ENCODE data around the gene OR2T8.
"Not testable (repeated sequence)": the region's sequence is repeated elsewhere in the genome, so short reads cannot be mapped to it uniquely, and the experiment has no call there.

The OR2T8 gene

DNA sequence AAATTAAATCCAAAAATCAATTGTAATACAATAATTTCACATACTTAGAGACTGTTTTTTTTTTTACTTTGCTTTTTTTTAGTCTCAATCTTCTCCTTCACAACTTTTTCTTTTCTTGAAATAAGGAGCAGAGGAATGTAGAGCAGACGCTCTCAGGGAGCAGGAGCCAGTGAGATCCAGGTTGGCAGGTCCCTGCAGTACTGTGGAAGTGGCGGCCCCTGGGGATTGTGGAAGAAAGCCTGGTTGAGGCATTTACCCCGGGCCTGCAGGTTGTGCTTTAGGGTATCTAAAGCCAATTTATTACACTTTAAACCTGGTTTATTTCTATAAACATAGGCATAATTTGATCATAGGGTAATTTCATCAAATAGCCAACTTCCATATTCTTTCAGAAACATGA, 3.9 kb downstream of the OR2T8 start:
- in situ Hi-C loops (cut with MboI; ENCODE audit: low pct_unique_long_range_greater_than_20kb, low sequenced_read_pairs, unreplicated experiment): no loop called here
- no peak for TF ChIP-seq CTCF (IDR thresholded peaks at IDR 0.05; ENCODE audit: extremely low read depth, insufficient read depth, missing control alignments)
- no peak for DNase-seq (ENCODE audit: low spot score)

GRCh38 chr1:247924868-247925267, 4.8 kb downstream of the OR2T8 start, which contains the start of gene OR2AJ1:
OR2AJ1 (plus strand) TSS chr1:247924889; CDS start chr1:247933769, 8,880 bp downstream.
- TF ChIP-seq CTCF (IDR thresholded peaks at IDR 0.05; ENCODE audit: extremely low read depth, insufficient read depth, missing control alignments): no peak
- in situ Hi-C loops (cut with MboI; ENCODE audit: low pct_unique_long_range_greater_than_20kb, low sequenced_read_pairs, unreplicated experiment): no loop called here
- no peak for DNase-seq (ENCODE audit: low spot score)

- DNase-seq (ENCODE audit: low spot score): no peak
- in situ Hi-C loops (cut with MboI; ENCODE audit: low pct_unique_long_range_greater_than_20kb, low sequenced_read_pairs, unreplicated experiment): no loop called here
- no peak for TF ChIP-seq CTCF (IDR thresholded peaks at IDR 0.05; ENCODE audit: extremely low read depth, insufficient read depth, missing control alignments)
These were observed 13.9 kb downstream of the OR2T8 start for GRCh38 chr1:247933989-247934388.

GRCh38 chr1:247935781-247936180, 15.7 kb downstream of the OR2T8 start:
- no peak for TF ChIP-seq CTCF (IDR thresholded peaks at IDR 0.05; ENCODE audit: extremely low read depth, insufficient read depth, missing control alignments)
- in situ Hi-C loops (cut with MboI; ENCODE audit: low pct_unique_long_range_greater_than_20kb, low sequenced_read_pairs, unreplicated experiment): no loop called here
- no peak for DNase-seq (ENCODE audit: low spot score)

DNA sequence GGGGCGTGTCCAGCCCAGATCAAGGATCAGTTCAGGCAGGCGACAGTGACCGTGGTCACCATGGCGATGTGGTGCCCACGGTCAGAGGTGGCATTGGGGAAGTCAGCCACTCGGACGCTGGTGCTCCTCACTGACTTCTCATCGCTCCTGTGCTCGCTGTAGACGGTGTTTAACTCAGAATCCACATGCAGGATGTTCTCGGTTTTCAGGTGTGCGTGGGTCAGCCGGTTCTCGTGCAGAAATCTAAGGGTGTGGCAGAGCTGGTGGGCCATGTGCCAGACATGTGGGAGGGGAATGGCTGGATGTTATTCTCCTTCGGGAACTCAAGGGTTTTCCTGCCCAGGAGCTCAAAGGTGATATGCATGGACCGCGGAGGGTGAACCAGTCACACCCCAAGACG, 16.4 kb downstream of the OR2T8 start:
- in situ Hi-C loops (cut with MboI; ENCODE audit: low pct_unique_long_range_greater_than_20kb, low sequenced_read_pairs, unreplicated experiment): no loop called here

DNA sequence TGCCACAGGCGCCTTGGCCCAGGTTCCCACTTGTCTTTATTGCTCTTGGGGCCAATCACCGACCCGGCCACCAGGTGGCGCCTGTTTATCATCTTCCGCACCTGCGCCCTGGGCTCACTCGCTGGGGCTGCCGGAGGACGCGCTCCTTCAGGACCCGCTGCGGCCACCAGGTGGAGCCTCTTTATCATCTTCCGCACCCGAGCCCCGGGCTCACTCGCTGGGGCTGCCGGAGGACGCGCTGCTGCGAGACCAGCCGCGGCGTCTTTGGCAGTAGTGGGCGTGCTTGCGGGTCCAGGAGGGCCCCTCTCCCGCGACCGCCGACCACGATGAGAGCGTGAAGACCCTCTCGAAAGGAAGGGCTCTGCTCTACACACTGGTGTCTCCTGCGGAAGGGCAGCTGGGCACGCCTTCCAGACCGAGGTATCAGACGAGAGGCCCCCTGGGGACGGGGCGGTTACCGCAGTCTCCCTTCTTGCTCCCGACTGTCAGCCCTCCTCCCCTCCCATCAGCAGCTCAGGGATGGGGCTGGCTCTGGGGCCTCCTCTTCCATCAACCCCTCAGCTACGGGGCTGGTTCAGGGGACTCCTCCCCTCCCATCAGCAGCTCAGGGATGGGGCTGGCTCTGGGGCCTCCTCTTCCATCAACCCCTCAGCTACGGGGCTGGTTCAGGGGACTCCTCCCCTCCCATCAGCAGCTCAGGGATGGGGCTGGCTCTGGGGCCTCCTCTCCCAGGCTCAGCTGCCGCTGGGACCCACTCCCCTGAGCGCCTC, 17.1 kb downstream of the OR2T8 start:
- DNase-seq (ENCODE audit: low spot score): peak; percentile 34
- TF ChIP-seq CTCF (IDR thresholded peaks at IDR 0.05; ENCODE audit: extremely low read depth, insufficient read depth, missing control alignments): peak; percentile 68
- in situ Hi-C loops (cut with MboI; ENCODE audit: low pct_unique_long_range_greater_than_20kb, low sequenced_read_pairs, unreplicated experiment): not testable (repeated sequence)

More for the DNA sequence above, 16.4 kb downstream of the OR2T8 start:
- no peak for TF ChIP-seq CTCF (IDR thresholded peaks at IDR 0.05; ENCODE audit: extremely low read depth, insufficient read depth, missing control alignments)
- no peak for DNase-seq (ENCODE audit: low spot score)
